GM12878 (cell line): ENCODE results near the gene TNFAIP2. TPM values are rescaled to one million over a fixed set of nuclear protein-coding genes. Genes with fewer than 3 reads are reported as not detected.
A peak's percentile ranks its signal among the peaks of the same experiment; 100 is the strongest.

Source experiments
- ATAC-seq: fragments of 200-7000 bp; cut with Tn5 transposase; 3 replicates; pipeline ENCODE4 v1.9.1; 2020; ENCODE audit warnings: mild to moderate bottlenecking, moderate library complexity
- BruUV-seq: library from RNA; stranded (reverse); fragments of 400-500 nt; replicated peaks from 2 replicates; lab custom pipeline; 2021; lab: Mats Ljungman, UMichigan
- CTCF ChIA-PET: fragments of 300-600 bp; sonication (Branson Sonifier 250); formaldehyde crosslinking; extraction: SDS; loops from one replicate; lab custom pipeline; 2021; ENCODE audit warnings: inconsistent platforms; lab: Yijun Ruan, JAX
- POLR2A ChIA-PET: fragments of 350-600 bp; formaldehyde crosslinking; extraction: SDS; loops from one replicate; lab custom pipeline; 2021; ENCODE audit warnings: inconsistent platforms; lab: Charles Lee
- RAD21 ChIA-PET: fragments of 300-600 bp; sonication (Branson Sonifier 250); formaldehyde crosslinking; loops from one replicate; lab custom pipeline; 2023; ENCODE audit warnings: antibody characterized with exemption; ENCODE audit not compliant: unreplicated experiment; lab: Charles Lee
- SMC1A ChIA-PET: fragments of 300-600 bp; sonication (Branson Sonifier 250); formaldehyde crosslinking; loops from one replicate; lab custom pipeline; 2023; ENCODE audit not compliant: unreplicated experiment, uncharacterized antibody; lab: Charles Lee
- DNase-seq: peaks from one replicate; pipeline ENCODE4 v3.0.0-alpha.2; 2011; ENCODE audit warnings: low read depth, low spot score
- FAIRE-seq: peaks from 3 replicates; lab custom pipeline; 2011; peaks lifted over from hg19 to GRCh38; lab: Jason Lieb, UNC
- H2AFZ ChIP-seq: 2 replicates; pipeline ENCODE4 v1.6.0; 2011; ENCODE audit warnings: low read depth, low read length, control low read depth; ENCODE audit not compliant: control insufficient read depth
- H3K27ac ChIP-seq: 2 replicates; pipeline ENCODE4 v1.5.1; 2011; ENCODE audit warnings: control low read depth; ENCODE audit not compliant: control insufficient read depth, insufficient read depth
- H3K27me3 ChIP-seq, 2 experiments: replicated peaks in 1 of 2; 2 replicates each; pipeline versions ENCODE4 v1.6.0 to v1.6.1; 2011; ENCODE audit warnings: low read length in 1 of 2; ENCODE audit not compliant: control insufficient read depth in 2 of 2, insufficient read depth in 2 of 2
- H3K36me3 ChIP-seq, 2 experiments: 2 replicates each; pipeline ENCODE4 v1.5.1; 2011; ENCODE audit warnings: low read length in 1 of 2; ENCODE audit not compliant: control insufficient read depth in 2 of 2, insufficient read depth in 2 of 2
- H3K4me1 ChIP-seq: 2 replicates; pipeline ENCODE4 v1.6.1; 2011; ENCODE audit warnings: mild to moderate bottlenecking, low read length, moderate library complexity, mixed read lengths; ENCODE audit not compliant: control insufficient read depth, insufficient read depth
- H3K4me2 ChIP-seq: 2 replicates; pipeline ENCODE4 v1.6.0; 2011; ENCODE audit warnings: control low read depth; ENCODE audit not compliant: control insufficient read depth, insufficient read depth
- H3K4me3 ChIP-seq: fragments of 200-600 bp; sonication (generic); 2 replicates; pipeline ENCODE4 v1.5.1; 2016
- H3K79me2 ChIP-seq: 2 replicates; pipeline ENCODE4 v1.6.0; 2011; ENCODE audit warnings: low read length; ENCODE audit not compliant: control insufficient read depth, insufficient read depth
- H3K9ac ChIP-seq: 2 replicates; pipeline ENCODE4 v1.8.0; 2011; ENCODE audit warnings: low read length, control low read depth, mixed read lengths; ENCODE audit not compliant: control insufficient read depth, insufficient read depth
- H3K9me3 ChIP-seq: replicated peaks from 3 replicates; pipeline ENCODE4 v1.5.1; 2011; ENCODE audit warnings: mild to moderate bottlenecking, low read length; ENCODE audit not compliant: control insufficient read depth, insufficient read depth
- H4K20me1 ChIP-seq: 2 replicates; pipeline ENCODE4 v1.6.0; 2011; ENCODE audit not compliant: control insufficient read depth, insufficient read depth
- SPI1 ChIP-seq: IDR thresholded peaks from 2 replicates; pipeline ENCODE4 v1.6.1; 2011; ENCODE audit warnings: low read depth, mild to moderate bottlenecking, low read length, moderate library complexity, borderline replicate concordance; ENCODE audit not compliant: insufficient read depth
- SUZ12 ChIP-seq: fragments of 200-600 bp; sonication (generic); IDR thresholded peaks from one replicate; pipeline ENCODE4 v1.6.1; 2018; ENCODE audit warnings: antibody characterized with exemption, mild to moderate bottlenecking; ENCODE audit not compliant: unreplicated experiment
- TARDBP ChIP-seq: IDR thresholded peaks from 2 replicates; pipeline ENCODE4 v1.6.1; 2016; ENCODE audit warnings: borderline replicate concordance
- WGBS: methylation state at CpG from one replicate; pipeline ENCODE4 v1.1.6; 2016; ENCODE audit warnings: low lambda C conversion rate; ENCODE audit not compliant: insufficient replicate concordance, insufficient coverage; ENCODE audit errors: missing lambda C conversion rate; 5-methylcytosine and 5-hydroxymethylcytosine counted together
- in situ Hi-C: fragments of 300-500 bp; cut with MboI; formaldehyde crosslinking; loops from 9 replicates; pipeline ENCODE4 v1.14.3; 2018; ENCODE audit warnings: mixed read lengths
- intact Hi-C: fragments of 100-400 bp; cut with micrococcal nuclease; formaldehyde crosslinking; loops from one replicate; pipeline ENCODE4 v1.14.2; 2022; ENCODE audit not compliant: unreplicated experiment
- polyA plus RNA-seq, 11 experiments: library from polyadenylated mRNA; depleted of rRNA in 4 of 11; unstranded in 6 of 11; stranded (reverse) in 5 of 11; fragments of >200 nt; fragmentation: Nextera tagmentation in 4 of 11; fragmentation: Illumina TruSeq in 1 of 11; extraction: Ambion mirVana in 4 of 11; extraction: Trizol in 1 of 11; gene quantifications; 1 replicate in 1 of 11; 2 replicates in 10 of 11; pipeline versions ENCODE4 v1.2.1 to v1.2.3, GENCODE V29; 2011 to 2016; ENCODE audit warnings: inconsistent platforms in 2 of 11, missing spikeins in 2 of 11, low read depth in 1 of 11
- total RNA-seq, 4 experiments: library from RNA; depleted of rRNA in 3 of 4; stranded (reverse); fragments of >200 nt in 3 of 4; fragmentation: Illumina TruSeq in 1 of 4; extraction: Trizol in 1 of 4; gene quantifications; 2 replicates each; pipeline versions ENCODE4 v1.2.1 to v1.2.3, GENCODE V29; 2013 to 2021

TNFAIP2 gene
- total and polyA plus RNA-seq, 10 of the 15 experiments (the other 5 are each of a cell fraction or from before 2014, with no cell fraction given), result 7.1 to 150 (median 74.5) TPM

DNA sequence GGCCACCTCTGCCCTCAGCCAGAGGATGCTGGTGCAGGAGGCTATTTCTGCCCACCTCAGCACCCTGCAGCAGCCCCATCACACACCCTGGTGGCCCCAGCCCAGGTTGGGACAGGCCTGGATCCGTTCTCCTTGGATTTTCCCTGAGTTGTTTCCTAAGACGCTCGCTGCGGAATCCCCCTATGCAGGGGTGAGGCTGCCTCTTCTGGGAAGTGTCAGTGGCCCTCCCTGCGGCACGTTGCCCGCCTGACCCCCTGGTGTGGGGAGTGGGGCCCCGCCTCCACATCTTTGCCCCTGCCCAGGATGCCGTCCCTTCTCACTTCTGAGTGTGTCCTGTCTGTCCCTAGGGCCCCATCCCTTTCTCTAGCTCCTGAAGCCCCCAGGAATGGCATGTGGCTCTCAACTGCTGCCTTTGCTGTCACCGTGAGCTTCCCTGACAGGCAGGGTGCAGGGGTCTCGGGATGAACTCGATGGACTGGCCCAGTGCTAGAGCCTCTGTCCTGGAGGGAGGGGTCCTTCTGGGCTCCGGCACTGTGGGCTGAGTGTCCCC is 29.3 kb upstream of the TNFAIP2 start:
- CTCF ChIA-PET, result interaction anchor here (2.8 kb wide), 1 partner anchor 20 kb away, joined by 9 read pairs; no protein-coding TSS in a partner anchor
- SMC1A ChIA-PET, result no interaction called here
- in situ Hi-C loops, result no loop called here
- Histone ChIP-seq H3K27me3 (no peaks in the 10 kb centered on the region), H2AFZ (no peak overlapping the region), H4K20me1 (no peaks in the 10 kb centered on the region), H3K9ac (no peak overlapping the region), H3K4me2 (no peak overlapping the region), H3K79me2 (no peaks in the 10 kb centered on the region), H3K27ac (no peak overlapping the region), H3K36me3 (no peaks in the 10 kb centered on the region), H3K4me3 (no peak overlapping the region), H3K4me1 (peaks cover 13% of the 10 kb centered on the region), H3K9me3 (no peaks in the 10 kb centered on the region)
- TF ChIP-seq TARDBP, result no peak
- ATAC-seq (no peak), FAIRE-seq (no peak), DNase-seq (no peak)
- POLR2A ChIA-PET, result no interaction called here
- intact Hi-C loops, result no loop called here
- RAD21 ChIA-PET, result interaction anchor here (0.7 to 2.7 kb wide), 2 partner anchors 11 to 13 kb away, joined by 3 to 17 read pairs; no protein-coding TSS in a partner anchor
- BruUV-seq, result no TSS peak
- 69% methylated on average over 13 of the region's 13 CpGs for WGBS

DNA sequence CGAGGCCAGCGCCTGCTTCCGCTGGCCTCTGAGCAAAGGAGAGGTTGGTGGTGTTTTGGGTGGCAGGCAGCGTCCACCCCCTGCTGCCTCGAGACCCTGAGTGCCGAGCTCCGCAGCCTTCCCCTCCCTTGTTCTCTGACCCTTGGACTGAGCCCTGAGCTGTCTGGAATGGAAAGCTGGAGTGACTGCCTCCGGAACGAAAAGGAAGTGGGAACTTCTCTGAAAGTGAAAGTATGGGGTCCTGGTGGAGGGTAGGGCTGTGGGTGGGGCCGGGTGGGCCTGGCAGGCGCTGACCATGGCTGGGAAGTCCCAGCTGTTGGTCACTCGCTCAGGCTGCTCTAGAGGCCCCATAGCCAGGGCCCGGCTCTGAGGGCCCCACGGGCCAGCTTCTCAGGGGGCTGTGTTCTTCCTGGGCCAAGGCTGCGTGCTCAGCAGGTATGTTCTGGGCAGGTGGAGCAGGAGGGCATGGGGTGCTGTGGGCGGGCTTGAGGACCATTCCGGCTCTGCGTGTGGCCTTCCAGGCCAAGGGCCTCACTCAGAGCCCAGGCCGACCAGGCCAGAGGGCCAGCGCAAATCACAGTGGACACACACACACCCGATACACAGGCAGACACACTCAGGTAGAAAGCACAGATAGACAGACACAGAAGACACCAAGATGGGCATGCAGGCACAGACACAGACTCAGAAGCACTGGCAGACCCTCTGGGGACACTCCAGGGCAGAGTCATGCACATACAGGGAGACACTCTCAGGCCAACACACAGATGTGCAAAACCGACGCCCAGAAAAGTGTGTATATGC is 28.7 kb upstream of the TNFAIP2 start, which contains the start of gene EXOC3L4:
EXOC3L4 (plus strand) TSS at position 320 of the 804 bp plus-strand sequence. CDS start 5,495 bp downstream, outside the sequence.
- no peak for ATAC-seq
- Histone ChIP-seq H3K27me3 (no peaks in the 10 kb centered on the region), H3K27ac (no peak within 1 kb of the TSS), H3K36me3 (no peaks in the 10 kb centered on the region), H3K4me3 (no peak within 1 kb of the TSS), H3K4me1 (peaks cover 13% of the 10 kb centered on the region), H4K20me1 (no peaks in the 10 kb centered on the region), H3K9me3 (no peaks in the 10 kb centered on the region), H3K4me2 (no peak within 1 kb of the TSS; the same call in 1 of the 2 replicates), H3K9ac (no peak within 1 kb of the TSS), H2AFZ (no peak within 1 kb of the TSS), H3K79me2 (no peaks in the 10 kb centered on the region)
- intact Hi-C loops, result no loop called here
- ChIA-PET RAD21 (interaction anchor here (0.7 to 2.7 kb wide), 2 partner anchors 11 to 12 kb away, joined by 3 to 17 read pairs; no protein-coding TSS in a partner anchor), CTCF (interaction anchor here (0.8 to 3.2 kb wide), 4 partner anchors 11 to 46 kb away, joined by 3 to 37 read pairs (median 6); no protein-coding TSS in a partner anchor), SMC1A (interaction anchor here (2.0 to 2.4 kb wide), 2 partner anchors 11 to 400 kb away, joined by 8 to 13 read pairs; no protein-coding TSS in a partner anchor), POLR2A (no interaction called here)
- WGBS, result 58% methylated on average over 23 of the region's 23 CpGs
- BruUV-seq, result no TSS peak
- TF ChIP-seq SUZ12 (no peak), SPI1 (peak; percentile 30; the same call in 1 of the 2 replicates)
- no peak for FAIRE-seq
- in situ Hi-C loops, result no loop called here
- no peak for DNase-seq
